ENCODE measurements around the gene EDA.

Gene EDA

GRCh38 chrX:70084592-70085240 is 468.8 kb downstream of the EDA start:
- Histone ChIP-seq H3K4me1 (no peaks in the 10 kb centered on the region), H3K4me2 (ENCODE audit: low read length) (no peak overlapping the region), H3K4me3 (ENCODE audit: low read depth, low read length) (no peak overlapping the region), H3K9ac (no peak overlapping the region), H3K27ac (no peak overlapping the region), H3K36me3 (ENCODE audit: control insufficient read depth, insufficient read depth, low read length) (no peaks in the 10 kb centered on the region), H3K79me2 (no peaks in the 10 kb centered on the region), H3K9me3 (ENCODE audit: control insufficient read depth, low read length) (no peaks in the 10 kb centered on the region), H3K27me3 (ENCODE audit: control insufficient read depth, insufficient read depth, low read length) (no peaks in the 10 kb centered on the region), H2AFZ (no peak overlapping the region)
- TF ChIP-seq, protein P1, sequence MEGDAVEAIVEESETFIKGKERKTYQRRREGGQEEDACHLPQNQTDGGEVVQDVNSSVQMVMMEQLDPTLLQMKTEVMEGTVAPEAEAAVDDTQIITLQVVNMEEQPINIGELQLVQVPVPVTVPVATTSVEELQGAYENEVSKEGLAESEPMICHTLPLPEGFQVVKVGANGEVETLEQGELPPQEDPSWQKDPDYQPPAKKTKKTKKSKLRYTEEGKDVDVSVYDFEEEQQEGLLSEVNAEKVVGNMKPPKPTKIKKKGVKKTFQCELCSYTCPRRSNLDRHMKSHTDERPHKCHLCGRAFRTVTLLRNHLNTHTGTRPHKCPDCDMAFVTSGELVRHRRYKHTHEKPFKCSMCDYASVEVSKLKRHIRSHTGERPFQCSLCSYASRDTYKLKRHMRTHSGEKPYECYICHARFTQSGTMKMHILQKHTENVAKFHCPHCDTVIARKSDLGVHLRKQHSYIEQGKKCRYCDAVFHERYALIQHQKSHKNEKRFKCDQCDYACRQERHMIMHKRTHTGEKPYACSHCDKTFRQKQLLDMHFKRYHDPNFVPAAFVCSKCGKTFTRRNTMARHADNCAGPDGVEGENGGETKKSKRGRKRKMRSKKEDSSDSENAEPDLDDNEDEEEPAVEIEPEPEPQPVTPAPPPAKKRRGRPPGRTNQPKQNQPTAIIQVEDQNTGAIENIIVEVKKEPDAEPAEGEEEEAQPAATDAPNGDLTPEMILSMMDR (IDR thresholded peaks at IDR 0.05): no peak

DNA sequence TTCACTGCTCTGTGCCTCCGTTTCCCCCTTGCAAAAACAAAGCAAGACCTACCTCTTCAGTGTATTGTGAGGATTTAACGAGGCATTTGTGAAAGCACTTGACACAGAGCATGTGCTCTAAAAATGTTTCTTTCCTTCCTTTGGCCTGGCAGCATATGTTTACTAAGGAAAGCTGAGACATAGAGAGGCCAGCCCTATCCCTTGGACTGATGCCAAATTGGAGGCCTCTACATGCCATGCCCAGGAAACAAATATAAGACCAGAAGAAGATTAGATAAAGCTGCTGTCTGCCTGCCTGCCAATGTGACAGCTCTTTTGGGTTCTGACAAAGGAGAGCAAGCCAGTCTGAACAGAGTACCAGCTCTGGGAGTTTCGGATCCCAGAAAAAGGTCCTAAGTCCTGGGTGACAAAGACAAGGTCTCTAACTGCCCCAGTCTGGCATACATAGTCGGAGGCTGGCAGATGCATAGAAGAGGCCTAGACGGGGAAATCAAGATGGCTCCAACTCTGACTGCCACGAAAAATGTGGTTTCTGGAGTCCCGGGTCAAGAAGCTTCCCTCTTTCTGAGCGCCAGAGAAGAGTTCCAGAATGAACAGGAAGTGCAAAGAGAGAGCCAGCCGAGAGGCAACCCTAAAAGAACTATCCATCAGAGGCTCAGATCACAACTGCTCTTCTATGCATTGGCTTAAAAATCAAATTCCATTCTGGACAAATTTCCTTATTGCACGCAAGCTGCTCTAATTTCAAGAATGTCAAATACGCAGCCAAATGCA is 472.1 kb downstream of the EDA start:
- TF ChIP-seq, protein P1 (IDR thresholded peaks at IDR 0.05): no peak
- Histone ChIP-seq H2AFZ (no peak overlapping the region), H3K4me3 (ENCODE audit: low read depth, low read length) (no peak overlapping the region), H3K36me3 (ENCODE audit: control insufficient read depth, insufficient read depth, low read length) (no peaks in the 10 kb centered on the region), H3K27ac (no peak overlapping the region), H3K9me3 (ENCODE audit: control insufficient read depth, low read length) (no peaks in the 10 kb centered on the region), H3K79me2 (no peaks in the 10 kb centered on the region), H3K9ac (no peak overlapping the region), H3K4me2 (ENCODE audit: low read length) (no peak overlapping the region), H3K27me3 (ENCODE audit: control insufficient read depth, insufficient read depth, low read length) (no peaks in the 10 kb centered on the region), H3K4me1 (no peaks in the 10 kb centered on the region)

GRCh38 chrX:70088751-70089150 is 472.8 kb downstream of the EDA start:
- Histone ChIP-seq H3K4me3 (ENCODE audit: low read depth, low read length) (no peak overlapping the region), H3K27ac (no peak overlapping the region), H3K36me3 (ENCODE audit: control insufficient read depth, insufficient read depth, low read length) (no peaks in the 10 kb centered on the region), H3K4me1 (no peaks in the 10 kb centered on the region), H3K9me3 (ENCODE audit: control insufficient read depth, low read length) (no peaks in the 10 kb centered on the region), H3K27me3 (ENCODE audit: control insufficient read depth, insufficient read depth, low read length) (no peaks in the 10 kb centered on the region), H2AFZ (no peak overlapping the region), H3K79me2 (no peaks in the 10 kb centered on the region), H3K9ac (no peak overlapping the region), H3K4me2 (ENCODE audit: low read length) (no peak overlapping the region)
- TF ChIP-seq, protein P1 (IDR thresholded peaks at IDR 0.05): no peak
